HEK293 (cell line): ENCODE measurements around the gene CYBA.

Experiments
- CTCF ChIA-PET: fragments of 350-600 bp; formaldehyde crosslinking; extraction: SDS; loops from one replicate; lab custom pipeline; 2021; ENCODE audit warnings: antibody characterized with exemption; lab: Yijun Ruan, JAX
- POLR2A ChIA-PET: fragments of 300-600 bp; formaldehyde crosslinking; extraction: SDS; loops from one replicate; lab custom pipeline; 2020; ENCODE audit warnings: antibody characterized with exemption, inconsistent platforms; lab: Yijun Ruan, JAX
- H3K27ac ChIP-seq: fragments of 200-500 bp; sonication (Bioruptor generic); 2 replicates; pipeline ENCODE4 v1.5.1; 2014; ENCODE audit warnings: low read depth, low read length, control low read depth, inconsistent platforms; ENCODE audit errors: extremely low read depth
- H3K36me3 ChIP-seq, 2 experiments: fragments of 200-500 bp in 1 of 2; sonication (Bioruptor generic) in 1 of 2; 1 replicate in 1 of 2; 2 replicates in 1 of 2; pipeline ENCODE4 v1.5.1; 2014 to 2017; ENCODE audit warnings: inconsistent platforms in 2 of 2, low read length in 2 of 2; ENCODE audit not compliant: control insufficient read depth in 2 of 2, insufficient read depth in 1 of 2
- H3K4me1 ChIP-seq: fragments of 200-500 bp; sonication (Bioruptor generic); 2 replicates; pipeline ENCODE4 v1.5.1; 2014; ENCODE audit warnings: mild to moderate bottlenecking, low read length, inconsistent platforms; ENCODE audit not compliant: control insufficient read depth, insufficient read depth
- H3K4me3 ChIP-seq: 2 replicates; pipeline ENCODE4 v1.5.1; 2011; ENCODE audit warnings: low read depth, mild to moderate bottlenecking, control low read depth, low read length, moderate library complexity
- H3K9me3 ChIP-seq: fragments of 200-500 bp; sonication (Bioruptor generic); 2 replicates; pipeline ENCODE4 v1.5.1; 2014; ENCODE audit warnings: low read depth, low read length, inconsistent platforms; ENCODE audit not compliant: control insufficient read depth, insufficient read depth
- BCL11A ChIP-seq: fragments of 450-650 bp; formaldehyde crosslinking; IDR thresholded peaks from 2 replicates; pipeline ENCODE4 v1.5.1; 2016; ENCODE audit warnings: low read depth, missing biosample characterization, missing genetic modification characterization
- KLF1 ChIP-seq: fragments of 450-650 bp; formaldehyde crosslinking; IDR thresholded peaks from 2 replicates; pipeline ENCODE4 v1.5.1; 2016; ENCODE audit warnings: missing biosample characterization, missing genetic modification characterization
- KLF16 ChIP-seq: fragments of 450-650 bp; formaldehyde crosslinking; IDR thresholded peaks from 2 replicates; pipeline ENCODE4 v1.5.1; 2017; ENCODE audit warnings: missing biosample characterization, missing genetic modification characterization
- SALL2 ChIP-seq: fragments of 450-650 bp; formaldehyde crosslinking; IDR thresholded peaks from 2 replicates; pipeline ENCODE4 v1.5.0; 2017; ENCODE audit warnings: missing biosample characterization, mild to moderate bottlenecking, missing genetic modification characterization, borderline replicate concordance
- ZNF112 ChIP-seq: fragments of 450-650 bp; formaldehyde crosslinking; IDR thresholded peaks from 2 replicates; pipeline ENCODE4 v1.5.0; 2017; ENCODE audit warnings: missing biosample characterization, missing genetic modification characterization
- ZNF184 ChIP-seq: fragments of 450-650 bp; IDR thresholded peaks from 2 replicates; pipeline ENCODE4 v1.5.1; 2018; ENCODE audit warnings: missing biosample characterization, mild to moderate bottlenecking, missing genetic modification characterization
- ZNF366 ChIP-seq: fragments of 450-650 bp; formaldehyde crosslinking; conservative IDR thresholded peaks from 2 replicates; pipeline ENCODE4 v1.5.1; 2016; ENCODE audit warnings: missing biosample characterization, missing genetic modification characterization
- ZNF426 ChIP-seq: fragments of 450-650 bp; formaldehyde crosslinking; IDR thresholded peaks from 2 replicates; pipeline ENCODE4 v1.5.1; 2017; ENCODE audit warnings: missing biosample characterization, missing genetic modification characterization, mild to moderate bottlenecking, inconsistent platforms, moderate library complexity
- ZNF548 ChIP-seq: fragments of 450-650 bp; formaldehyde crosslinking; IDR thresholded peaks from 2 replicates; pipeline ENCODE4 v1.5.1; 2016; ENCODE audit warnings: missing biosample characterization, missing genetic modification characterization
- ZNF624 ChIP-seq: fragments of 450-650 bp; formaldehyde crosslinking; IDR thresholded peaks from 2 replicates; pipeline ENCODE4 v1.5.1; 2017; ENCODE audit warnings: missing biosample characterization, missing genetic modification characterization
- ZNF76 ChIP-seq: fragments of 450-650 bp; formaldehyde crosslinking; IDR thresholded peaks from 2 replicates; pipeline ENCODE4; 2016; ENCODE audit warnings: low read depth, missing biosample characterization, missing genetic modification characterization, borderline replicate concordance
- ZNF791 ChIP-seq: fragments of 450-650 bp; formaldehyde crosslinking; IDR thresholded peaks from 2 replicates; pipeline ENCODE4 v1.5.1; 2016; ENCODE audit warnings: missing biosample characterization, missing genetic modification characterization
- ZNF792 ChIP-seq: fragments of 450-650 bp; formaldehyde crosslinking; IDR thresholded peaks from 2 replicates; pipeline ENCODE4 v1.5.1; 2016; ENCODE audit warnings: missing biosample characterization, missing genetic modification characterization
- ZNF830 ChIP-seq: fragments of 450-650 bp; IDR thresholded peaks from 2 replicates; pipeline ENCODE4 v1.5.0; 2018; ENCODE audit warnings: missing biosample characterization, missing genetic modification characterization, low read depth, mild to moderate bottlenecking, moderate library complexity
- ZNF843 ChIP-seq: fragments of 450-650 bp; formaldehyde crosslinking; IDR thresholded peaks from 2 replicates; pipeline ENCODE4 v1.5.1; 2016; ENCODE audit warnings: missing biosample characterization, missing genetic modification characterization
- TF ChIP-seq, protein P1 (sequence below): fragments of 450-650 bp; formaldehyde crosslinking; IDR thresholded peaks from 2 replicates; pipeline ENCODE4 v1.5.1; 2016; ENCODE audit warnings: missing biosample characterization, missing genetic modification characterization, low read depth
- TF ChIP-seq, protein P2 (sequence below): fragments of 450-650 bp; formaldehyde crosslinking; IDR thresholded peaks from 2 replicates; pipeline ENCODE4 v1.5.1; 2016; ENCODE audit warnings: missing biosample characterization, missing genetic modification characterization
- TF ChIP-seq, protein P3 (sequence below): fragments of 450-650 bp; formaldehyde crosslinking; IDR thresholded peaks from 2 replicates; pipeline ENCODE4 v1.5.1; 2016; ENCODE audit warnings: missing biosample characterization, missing genetic modification characterization
- TF ChIP-seq, protein P4 (sequence below): fragments of 450-650 bp; formaldehyde crosslinking; IDR thresholded peaks from 2 replicates; pipeline ENCODE4 v1.5.1; 2016; ENCODE audit warnings: missing biosample characterization, missing genetic modification characterization

The CYBA gene

DNA sequence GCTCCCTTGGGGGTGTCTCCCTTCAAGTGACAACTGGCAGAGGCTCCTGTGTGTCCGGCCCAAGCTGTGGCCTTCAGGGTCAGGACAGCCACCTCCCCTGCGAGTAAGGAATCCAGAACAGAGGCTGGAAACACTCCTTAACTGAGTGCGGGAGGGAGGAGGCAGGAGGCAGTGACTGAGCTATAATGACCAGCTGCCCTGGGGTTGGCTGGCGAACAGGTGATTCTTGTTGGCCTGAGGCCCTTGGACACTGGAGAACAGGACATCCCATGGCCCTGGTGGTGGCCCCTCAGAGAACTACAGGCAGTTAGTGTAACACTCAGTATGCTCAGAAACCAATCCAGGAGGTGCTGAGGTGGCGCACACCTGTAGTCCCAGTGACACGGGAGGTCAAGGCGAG is 44.9 kb upstream of the CYBA start:
- no peaks in the 10 kb centered on the region for H3K9me3 ChIP-seq
- peaks cover 0 to 40% of the 10 kb centered on the region in 2 experiments; a peak in 2 of 3 replicates for H3K36me3 ChIP-seq
- H3K4me3 ChIP-seq: no peak overlapping the region
- ChIA-PET POLR2A (no interaction called here), CTCF (no interaction called here)
- no peaks in the 10 kb centered on the region for H3K4me1 ChIP-seq
- H3K27ac ChIP-seq: no peak overlapping the region
- no peak for TF ChIP-seq KLF16 (tag by site-specific recombination)
- TF ChIP-seq, protein P1, sequence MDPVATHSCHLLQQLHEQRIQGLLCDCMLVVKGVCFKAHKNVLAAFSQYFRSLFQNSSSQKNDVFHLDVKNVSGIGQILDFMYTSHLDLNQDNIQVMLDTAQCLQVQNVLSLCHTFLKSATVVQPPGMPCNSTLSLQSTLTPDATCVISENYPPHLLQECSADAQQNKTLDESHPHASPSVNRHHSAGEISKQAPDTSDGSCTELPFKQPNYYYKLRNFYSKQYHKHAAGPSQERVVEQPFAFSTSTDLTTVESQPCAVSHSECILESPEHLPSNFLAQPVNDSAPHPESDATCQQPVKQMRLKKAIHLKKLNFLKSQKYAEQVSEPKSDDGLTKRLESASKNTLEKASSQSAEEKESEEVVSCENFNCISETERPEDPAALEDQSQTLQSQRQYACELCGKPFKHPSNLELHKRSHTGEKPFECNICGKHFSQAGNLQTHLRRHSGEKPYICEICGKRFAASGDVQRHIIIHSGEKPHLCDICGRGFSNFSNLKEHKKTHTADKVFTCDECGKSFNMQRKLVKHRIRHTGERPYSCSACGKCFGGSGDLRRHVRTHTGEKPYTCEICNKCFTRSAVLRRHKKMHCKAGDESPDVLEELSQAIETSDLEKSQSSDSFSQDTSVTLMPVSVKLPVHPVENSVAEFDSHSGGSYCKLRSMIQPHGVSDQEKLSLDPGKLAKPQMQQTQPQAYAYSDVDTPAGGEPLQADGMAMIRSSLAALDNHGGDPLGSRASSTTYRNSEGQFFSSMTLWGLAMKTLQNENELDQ (tag by site-specific recombination): no peak
- TF ChIP-seq ZNF792 (tag by site-specific recombination): no peak
- TF ChIP-seq ZNF830: no peak
- no peak for TF ChIP-seq SALL2 (tag by site-specific recombination)
- no peak for TF ChIP-seq ZNF548 (tag by site-specific recombination)
- TF ChIP-seq, protein P2, sequence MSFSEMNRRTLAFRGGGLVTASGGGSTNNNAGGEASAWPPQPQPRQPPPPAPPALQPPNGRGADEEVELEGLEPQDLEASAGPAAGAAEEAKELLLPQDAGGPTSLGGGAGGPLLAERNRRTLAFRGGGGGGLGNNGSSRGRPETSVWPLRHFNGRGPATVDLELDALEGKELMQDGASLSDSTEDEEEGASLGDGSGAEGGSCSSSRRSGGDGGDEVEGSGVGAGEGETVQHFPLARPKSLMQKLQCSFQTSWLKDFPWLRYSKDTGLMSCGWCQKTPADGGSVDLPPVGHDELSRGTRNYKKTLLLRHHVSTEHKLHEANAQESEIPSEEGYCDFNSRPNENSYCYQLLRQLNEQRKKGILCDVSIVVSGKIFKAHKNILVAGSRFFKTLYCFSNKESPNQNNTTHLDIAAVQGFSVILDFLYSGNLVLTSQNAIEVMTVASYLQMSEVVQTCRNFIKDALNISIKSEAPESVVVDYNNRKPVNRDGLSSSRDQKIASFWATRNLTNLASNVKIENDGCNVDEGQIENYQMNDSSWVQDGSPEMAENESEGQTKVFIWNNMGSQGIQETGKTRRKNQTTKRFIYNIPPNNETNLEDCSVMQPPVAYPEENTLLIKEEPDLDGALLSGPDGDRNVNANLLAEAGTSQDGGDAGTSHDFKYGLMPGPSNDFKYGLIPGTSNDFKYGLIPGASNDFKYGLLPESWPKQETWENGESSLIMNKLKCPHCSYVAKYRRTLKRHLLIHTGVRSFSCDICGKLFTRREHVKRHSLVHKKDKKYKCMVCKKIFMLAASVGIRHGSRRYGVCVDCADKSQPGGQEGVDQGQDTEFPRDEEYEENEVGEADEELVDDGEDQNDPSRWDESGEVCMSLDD (tag by site-specific recombination): no peak
- TF ChIP-seq ZNF843: no peak
- TF ChIP-seq ZNF426 (tag by site-specific recombination): no peak
- TF ChIP-seq KLF1 (tag by site-specific recombination): no peak
- TF ChIP-seq ZNF112 (tag by site-specific recombination): no peak
- TF ChIP-seq, protein P3, sequence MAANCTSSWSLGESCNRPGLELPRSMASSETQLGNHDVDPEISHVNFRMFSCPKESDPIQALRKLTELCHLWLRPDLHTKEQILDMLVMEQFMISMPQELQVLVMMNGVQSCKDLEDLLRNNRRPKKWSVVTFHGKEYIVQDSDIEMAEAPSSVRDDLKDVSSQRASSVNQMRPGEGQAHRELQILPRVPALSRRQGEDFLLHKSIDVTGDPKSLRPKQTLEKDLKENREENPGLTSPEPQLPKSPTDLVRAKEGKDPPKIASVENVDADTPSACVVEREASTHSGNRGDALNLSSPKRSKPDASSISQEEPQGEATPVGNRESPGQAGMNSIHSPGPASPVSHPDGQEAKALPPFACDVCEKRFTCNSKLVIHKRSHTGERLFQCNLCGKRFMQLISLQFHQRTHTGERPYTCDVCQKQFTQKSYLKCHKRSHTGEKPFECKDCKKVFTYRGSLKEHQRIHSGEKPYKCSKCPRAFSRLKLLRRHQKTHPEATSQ (tag by site-specific recombination): no peak
- no peak for TF ChIP-seq ZNF366 (tag by site-specific recombination)
- TF ChIP-seq ZNF76 (tag by site-specific recombination): no peak
- TF ChIP-seq, protein P4, sequence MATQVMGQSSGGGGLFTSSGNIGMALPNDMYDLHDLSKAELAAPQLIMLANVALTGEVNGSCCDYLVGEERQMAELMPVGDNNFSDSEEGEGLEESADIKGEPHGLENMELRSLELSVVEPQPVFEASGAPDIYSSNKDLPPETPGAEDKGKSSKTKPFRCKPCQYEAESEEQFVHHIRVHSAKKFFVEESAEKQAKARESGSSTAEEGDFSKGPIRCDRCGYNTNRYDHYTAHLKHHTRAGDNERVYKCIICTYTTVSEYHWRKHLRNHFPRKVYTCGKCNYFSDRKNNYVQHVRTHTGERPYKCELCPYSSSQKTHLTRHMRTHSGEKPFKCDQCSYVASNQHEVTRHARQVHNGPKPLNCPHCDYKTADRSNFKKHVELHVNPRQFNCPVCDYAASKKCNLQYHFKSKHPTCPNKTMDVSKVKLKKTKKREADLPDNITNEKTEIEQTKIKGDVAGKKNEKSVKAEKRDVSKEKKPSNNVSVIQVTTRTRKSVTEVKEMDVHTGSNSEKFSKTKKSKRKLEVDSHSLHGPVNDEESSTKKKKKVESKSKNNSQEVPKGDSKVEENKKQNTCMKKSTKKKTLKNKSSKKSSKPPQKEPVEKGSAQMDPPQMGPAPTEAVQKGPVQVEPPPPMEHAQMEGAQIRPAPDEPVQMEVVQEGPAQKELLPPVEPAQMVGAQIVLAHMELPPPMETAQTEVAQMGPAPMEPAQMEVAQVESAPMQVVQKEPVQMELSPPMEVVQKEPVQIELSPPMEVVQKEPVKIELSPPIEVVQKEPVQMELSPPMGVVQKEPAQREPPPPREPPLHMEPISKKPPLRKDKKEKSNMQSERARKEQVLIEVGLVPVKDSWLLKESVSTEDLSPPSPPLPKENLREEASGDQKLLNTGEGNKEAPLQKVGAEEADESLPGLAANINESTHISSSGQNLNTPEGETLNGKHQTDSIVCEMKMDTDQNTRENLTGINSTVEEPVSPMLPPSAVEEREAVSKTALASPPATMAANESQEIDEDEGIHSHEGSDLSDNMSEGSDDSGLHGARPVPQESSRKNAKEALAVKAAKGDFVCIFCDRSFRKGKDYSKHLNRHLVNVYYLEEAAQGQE: no peak
- no peak for TF ChIP-seq BCL11A (tag by site-specific recombination)
- no peak for TF ChIP-seq ZNF184 (tag by site-specific recombination)
- TF ChIP-seq ZNF624 (tag by site-specific recombination): no peak
- TF ChIP-seq ZNF791 (tag by site-specific recombination): no peak
